ENCODE data around the gene SEMA6A.

The SEMA6A gene

GRCh38 chr5:116520771-116521170 is 53.9 kb downstream of the SEMA6A start:
- DNase-seq: no peak

DNA sequence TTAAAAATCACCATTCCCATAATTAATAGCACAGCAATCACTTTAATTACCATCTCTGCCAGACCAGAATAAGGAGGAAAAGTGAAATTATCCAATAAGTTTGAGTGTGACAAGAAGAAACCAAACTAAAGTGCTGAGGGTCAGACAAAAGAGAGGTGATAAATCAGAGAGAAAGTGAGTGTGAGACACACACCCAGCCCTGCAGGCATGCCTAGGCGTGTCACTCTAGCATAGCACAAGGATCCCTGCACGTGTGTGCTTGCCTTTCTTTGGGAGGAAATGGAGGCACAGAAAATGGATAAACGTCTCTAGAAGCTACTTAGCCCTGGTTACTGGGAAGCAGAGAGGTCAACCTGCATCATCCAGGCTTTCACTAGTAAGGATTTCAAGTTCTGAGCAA is 56.2 kb downstream of the SEMA6A start:
- DNase-seq: no peak

- DNase-seq: no peak
Observed at GRCh38 chr5:116517488-116517887, 57.1 kb downstream of the SEMA6A start.

GRCh38 chr5:116516021-116516420 is 58.6 kb downstream of the SEMA6A start:
- DNase-seq: no peak

- no peak for DNase-seq
Observed at GRCh38 chr5:116514421-116514970, 60.1 kb downstream of the SEMA6A start.

DNA sequence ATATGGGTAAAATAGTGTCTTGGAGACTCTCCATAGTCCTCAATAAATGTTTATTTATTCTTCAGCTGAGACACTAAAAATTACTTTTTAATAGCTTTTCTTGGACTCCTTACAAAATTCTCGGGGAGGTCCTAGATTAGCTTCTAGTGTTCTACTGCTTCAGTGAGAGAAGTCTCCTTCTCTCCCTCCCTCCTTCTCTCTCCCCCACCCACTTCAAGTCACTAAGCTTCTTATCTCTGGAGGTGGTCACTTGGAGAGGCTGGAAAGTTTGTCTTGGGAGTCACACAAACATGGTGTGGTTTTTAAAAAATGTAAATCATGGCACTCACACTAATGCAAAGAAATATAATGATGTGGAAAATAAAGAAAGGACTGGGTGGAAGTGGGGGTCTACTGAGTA is 64.1 kb downstream of the SEMA6A start:
- DNase-seq: no peak

GRCh38 chr5:116509483-116510244 is 65.0 kb downstream of the SEMA6A start:
- no peak for DNase-seq

DNA sequence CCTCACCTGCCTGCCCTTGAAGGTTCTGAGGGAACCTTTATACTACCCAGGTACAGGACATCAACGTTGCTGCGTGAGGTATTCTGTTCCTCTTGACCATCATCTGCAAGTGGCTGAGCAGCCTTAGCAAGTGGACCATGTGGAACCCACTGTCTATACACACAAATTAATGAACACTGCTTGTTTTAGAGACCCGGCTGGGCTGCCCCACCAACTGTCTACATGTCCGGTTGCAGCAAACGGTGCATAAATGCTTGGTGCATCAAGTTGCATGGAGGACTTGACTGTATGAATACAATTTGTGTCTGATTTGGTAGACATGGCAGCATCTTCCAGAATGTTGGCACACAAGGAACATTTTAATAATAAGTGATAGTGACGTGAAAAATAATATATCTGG is 65.8 kb downstream of the SEMA6A start:
- DNase-seq: no peak

DNA sequence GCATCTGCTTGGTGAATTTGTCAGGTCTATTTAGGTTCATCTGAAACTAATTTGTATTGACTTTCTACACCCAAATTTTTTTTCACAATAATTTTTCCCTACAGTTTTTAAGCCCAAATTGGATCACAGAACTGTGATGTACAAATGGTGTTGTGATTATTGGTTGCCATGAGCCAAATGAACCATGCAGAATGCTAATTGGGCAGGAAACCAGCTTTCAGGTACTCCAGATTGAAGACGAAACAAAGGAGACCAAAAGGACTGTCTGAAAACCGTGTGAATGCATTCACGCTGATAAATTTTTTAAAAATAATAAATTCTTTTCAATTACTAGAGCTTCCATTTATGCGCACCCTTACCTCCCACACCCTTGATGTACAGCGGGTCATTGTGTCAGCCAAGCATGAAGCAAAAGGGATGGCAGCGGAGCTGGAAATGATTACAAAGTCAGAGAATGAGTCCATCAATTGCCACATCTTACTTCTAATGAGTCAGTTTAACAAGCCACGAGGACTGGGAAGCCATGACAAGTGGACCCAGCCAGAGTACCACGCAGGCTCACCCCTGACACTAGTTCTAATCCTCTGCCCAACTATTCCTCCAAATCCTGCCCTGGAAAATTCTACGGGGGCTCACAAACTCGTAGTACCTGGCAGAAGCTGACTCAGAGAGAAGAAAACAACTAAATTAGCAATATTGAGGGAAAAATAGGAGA is 66.5 kb downstream of the SEMA6A start:
- DNase-seq: no peak

GRCh38 chr5:116507051-116507537 is 67.5 kb downstream of the SEMA6A start:
- no peak for DNase-seq

DNA sequence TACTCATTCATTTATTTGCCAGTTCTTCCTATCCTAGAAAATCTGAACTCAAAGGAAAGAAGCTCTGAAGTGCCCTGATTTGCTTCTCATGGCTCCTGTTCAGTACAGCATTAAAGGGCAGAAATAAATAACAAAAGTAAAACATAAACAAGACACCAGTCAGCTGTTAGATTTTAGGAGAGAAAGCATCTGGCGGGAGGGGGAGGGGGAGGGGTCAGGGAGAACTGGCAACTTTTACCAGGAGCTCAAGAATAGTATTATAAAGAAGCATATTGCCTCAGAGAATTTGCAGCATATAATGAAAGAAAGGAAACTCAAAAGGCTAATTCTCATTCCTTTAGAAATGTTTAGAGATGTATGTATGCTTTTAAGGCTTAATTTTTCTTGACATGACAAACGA is 68.1 kb downstream of the SEMA6A start:
- no peak for DNase-seq

GRCh38 chr5:116504593-116505166 is 69.9 kb downstream of the SEMA6A start:
- DNase-seq: no peak

DNA sequence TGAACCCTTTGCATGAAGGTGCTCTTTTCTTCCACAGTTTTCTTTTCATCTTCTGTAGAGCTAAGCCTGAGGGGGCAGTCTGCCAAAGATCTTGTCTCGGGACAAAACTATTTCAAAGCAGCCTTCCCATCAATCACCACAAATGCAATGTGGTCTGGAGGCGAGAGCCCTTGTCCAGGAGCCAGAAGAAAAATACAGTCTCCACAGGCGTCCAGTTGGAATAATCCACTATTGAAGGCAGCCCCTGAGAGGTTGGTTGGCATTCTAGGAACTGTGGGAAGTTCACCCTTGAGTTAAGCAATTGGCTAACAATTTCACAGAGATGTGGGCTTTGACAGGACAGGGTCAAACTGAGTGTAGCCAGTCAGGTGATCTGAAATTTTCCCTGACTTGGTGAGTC is 72.0 kb downstream of the SEMA6A start:
- DNase-seq: no peak

DNA sequence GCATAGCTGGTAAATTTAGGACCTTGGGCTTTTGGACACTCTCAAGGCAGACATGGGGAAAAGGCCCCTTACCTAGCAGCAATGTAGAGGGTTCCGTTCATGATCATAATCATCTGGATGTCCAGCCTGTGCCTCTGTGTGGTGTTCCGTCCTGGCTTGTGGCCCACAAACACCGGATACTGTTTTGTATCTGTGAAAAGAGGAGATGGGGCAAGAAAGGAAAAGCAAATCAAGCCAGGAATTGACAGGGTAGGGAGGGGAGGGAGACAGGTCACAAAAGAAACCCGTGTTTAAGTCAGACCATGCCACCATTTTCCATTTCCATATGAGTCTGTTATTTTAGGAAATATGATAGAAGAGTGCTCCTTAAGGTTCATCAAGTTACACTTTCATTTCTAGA is 72.5 kb downstream of the SEMA6A start:
- no peak for DNase-seq

- DNase-seq: no peak
Observed at GRCh38 chr5:116498503-116499048, 76.0 kb downstream of the SEMA6A start.

DNA sequence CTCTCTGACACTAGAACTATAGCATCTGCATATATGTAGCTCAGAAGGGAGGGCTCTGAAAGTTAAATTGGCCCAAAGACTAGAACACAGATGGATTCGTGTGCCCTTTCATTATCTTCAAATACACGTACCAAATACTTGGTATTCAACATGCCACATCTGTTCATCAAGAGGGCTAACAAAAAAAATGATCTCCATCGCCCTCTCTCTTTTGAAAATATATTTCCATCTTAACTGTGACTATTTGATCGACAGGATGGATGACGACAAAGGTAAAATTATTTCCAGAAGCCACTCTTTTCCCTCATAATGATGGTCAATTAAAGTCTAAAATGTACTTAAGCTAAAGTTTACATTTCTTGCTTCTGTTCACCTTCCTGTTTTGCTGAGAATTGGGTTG is 77.0 kb downstream of the SEMA6A start:
- no peak for DNase-seq

DNA sequence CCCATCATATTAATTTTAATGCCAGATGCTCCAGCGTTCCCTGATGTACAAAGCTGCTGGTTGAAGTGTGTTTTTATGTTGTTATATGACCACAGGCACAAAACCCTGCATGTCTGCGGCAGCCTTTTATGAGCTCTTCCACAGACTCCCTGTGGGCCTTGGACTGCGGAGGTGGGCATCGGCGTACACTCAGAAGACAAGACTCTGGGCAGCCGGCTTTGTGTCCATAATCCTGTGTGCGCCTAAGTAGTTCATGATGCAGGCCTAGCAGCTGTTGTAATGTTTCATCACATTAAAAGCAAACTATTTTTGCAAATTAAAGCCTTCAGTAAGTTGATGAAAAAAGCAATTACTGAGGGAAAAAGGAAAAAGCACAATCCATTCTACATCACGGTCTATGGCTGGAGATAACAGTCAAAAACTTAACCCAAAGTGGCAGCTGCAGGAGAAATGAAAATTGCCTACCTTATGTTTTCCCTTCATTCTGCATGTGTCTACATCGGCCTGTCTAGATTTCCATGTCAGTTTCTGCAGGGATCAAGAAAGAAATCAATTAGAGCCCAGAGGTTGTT is 78.8 kb downstream of the SEMA6A start:
- no peak for DNase-seq

GRCh38 chr5:116494784-116495450 is 79.7 kb downstream of the SEMA6A start:
- DNase-seq: no peak

DNA sequence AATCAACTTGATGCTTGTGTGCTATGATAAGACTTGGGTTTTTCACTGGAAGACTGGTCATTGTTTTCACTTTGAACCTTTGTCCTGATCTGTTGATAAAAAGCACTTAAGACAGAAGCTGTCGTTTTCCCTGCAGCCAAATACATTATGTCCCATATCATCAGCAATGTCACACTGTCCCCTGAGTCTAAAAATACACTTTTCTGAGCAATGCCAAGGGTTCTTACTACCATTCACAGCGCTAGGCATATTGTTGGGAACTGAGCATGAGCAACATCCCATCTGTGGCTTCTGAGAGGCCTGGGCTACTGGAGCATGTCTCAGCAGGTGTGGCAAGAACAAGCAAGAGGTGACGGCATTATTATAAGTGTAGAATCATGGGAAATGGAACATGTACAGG is 81.8 kb downstream of the SEMA6A start:
- DNase-seq: no peak

DNA sequence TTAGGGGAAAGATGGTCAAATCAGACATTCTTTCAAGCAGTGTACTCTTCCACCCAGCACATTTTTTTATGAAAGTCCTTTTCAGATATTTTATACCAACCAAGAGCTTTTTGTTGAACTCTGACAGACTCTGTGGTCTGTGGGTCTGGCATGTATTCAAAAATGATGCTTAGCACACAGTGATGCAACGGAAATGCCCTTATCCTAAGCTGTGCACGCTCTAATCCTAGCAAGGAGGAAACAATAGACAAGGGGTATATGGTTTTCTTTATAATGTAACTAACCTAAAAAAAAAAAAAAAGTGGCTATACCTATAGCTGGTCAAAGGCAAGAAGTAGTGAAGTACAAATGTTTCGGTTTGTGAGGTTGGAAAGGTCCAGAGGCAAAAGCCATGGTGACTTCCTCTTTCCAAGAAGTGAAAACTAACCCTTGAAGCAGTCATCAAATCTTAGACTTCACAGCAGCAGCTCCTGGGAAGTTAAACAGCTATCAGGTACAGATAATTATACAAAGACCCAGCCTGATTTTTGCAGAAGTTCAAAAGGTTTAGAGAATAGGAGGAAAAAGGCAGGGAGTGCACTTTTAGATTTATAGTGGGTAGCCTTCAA is 82.5 kb downstream of the SEMA6A start:
- no peak for DNase-seq

GRCh38 chr5:116488356-116489041 is 86.1 kb downstream of the SEMA6A start:
- DNase-seq: no peak
